Measurements from ENCODE around the gene DDIAS.

GRCh38 chr11:82929121-82929520, 27.6 kb downstream of the DDIAS start:
- no peak for TF ChIP-seq POLR2A (IDR thresholded peaks at IDR 0.05; ENCODE audit: low read depth, low read length)
- no peak for TF ChIP-seq CTCF (IDR thresholded peaks at IDR 0.05; ENCODE audit: extremely low read depth in 1 of 2, insufficient read depth in 1 of 2, low read depth in 1 of 2, low read length in 2 of 2)
- no peak for TF ChIP-seq EZH2 (IDR thresholded peaks at IDR 0.05; ENCODE audit: borderline replicate concordance, low read depth, low read length, severe bottlenecking)
- no peak for TF ChIP-seq MAX (IDR thresholded peaks at IDR 0.05; ENCODE audit: insufficient read depth, insufficient read length)
- TF ChIP-seq GATA2 (IDR thresholded peaks at IDR 0.05; ENCODE audit: insufficient read depth, insufficient read length, low read depth, low read length), result no peak
- TF ChIP-seq FOS (IDR thresholded peaks at IDR 0.05; ENCODE audit: borderline replicate concordance, insufficient read depth, low read length), result no peak
- no peak for TF ChIP-seq MYC (IDR thresholded peaks at IDR 0.05; ENCODE audit: low read depth, low read length)
